Endothelial cell of umbilical vein (primary cell): Measurements from ENCODE around the gene BHMT. TPM values are rescaled to one million over a fixed set of nuclear protein-coding genes. Genes with fewer than 3 reads are reported as not detected.

ENCODE experiments used
- BruUV-seq: library from RNA; stranded (reverse); fragments of 400-500 nt; replicated peaks from 2 replicates; lab custom pipeline; 2021; lab: Mats Ljungman, UMichigan
- CTCF ChIA-PET: fragments of 300-600, 350-600 bp; sonication (Branson Sonifier 250); formaldehyde crosslinking; loops from one replicate; lab custom pipeline; 2021; ENCODE audit warnings: antibody characterized with exemption, inconsistent platforms; lab: Charles Lee
- POLR2A ChIA-PET: fragments of 300-600, 350-600 bp; sonication (Branson Sonifier 250); formaldehyde crosslinking; loops from one replicate; lab custom pipeline; 2021; ENCODE audit warnings: antibody characterized with exemption, inconsistent platforms; lab: Charles Lee
- DNase-seq: peaks from one replicate; pipeline ENCODE4 v3.0.0-alpha.2; 2011; ENCODE audit warnings: low read depth, low spot score
- FAIRE-seq: peaks from 2 replicates; lab custom pipeline; 2011; peaks lifted over from hg19 to GRCh38; lab: Jason Lieb, UNC
- H2AFZ ChIP-seq: 2 replicates; pipeline ENCODE4 v1.6.0; 2012; ENCODE audit warnings: low read depth, low read length, control low read depth, inconsistent platforms
- H3K27ac ChIP-seq: 2 replicates; pipeline ENCODE4 v1.5.1; 2011; ENCODE audit warnings: low read depth, mild to moderate bottlenecking, control low read depth, low read length, moderate library complexity; ENCODE audit not compliant: insufficient read depth
- H3K27me3 ChIP-seq, 2 experiments: 2 replicates each; pipeline versions ENCODE4 v1.6.0 to v1.6.1; 2011; ENCODE audit warnings: low read length in 2 of 2, mixed read lengths in 1 of 2; ENCODE audit not compliant: control insufficient read depth in 2 of 2, insufficient read depth in 2 of 2
- H3K36me3 ChIP-seq, 2 experiments: 2 replicates in 1 of 2; 3 replicates in 1 of 2; pipeline ENCODE4 v1.5.1; 2011; ENCODE audit warnings: low read length in 2 of 2, mild to moderate bottlenecking in 1 of 2, moderate library complexity in 1 of 2; ENCODE audit not compliant: control insufficient read depth in 2 of 2, insufficient read depth in 2 of 2; ENCODE audit errors: extremely low read depth in 1 of 2
- H3K4me1 ChIP-seq: 3 replicates; pipeline ENCODE4 v1.5.1; 2011; ENCODE audit warnings: mild to moderate bottlenecking, low read length; ENCODE audit not compliant: control insufficient read depth, insufficient read depth; ENCODE audit errors: extremely low read depth
- H3K4me2 ChIP-seq: 2 replicates; pipeline ENCODE4 v1.6.1; 2011; ENCODE audit warnings: low read length, control low read depth, mixed read lengths; ENCODE audit not compliant: insufficient read depth
- H3K4me3 ChIP-seq, 3 experiments: fragments of 200-600 bp in 1 of 3; sonication (generic), shearing (Covaris generic) in 1 of 3; replicated peaks in 1 of 3; 2 replicates each; pipeline ENCODE4 v1.5.1; 2011 to 2016; ENCODE audit warnings: control low read depth in 3 of 3, low read length in 3 of 3, mild to moderate bottlenecking in 2 of 3, inconsistent platforms in 1 of 3, low read depth in 1 of 3, moderate library complexity in 1 of 3; ENCODE audit not compliant: insufficient read depth in 1 of 3
- H3K79me2 ChIP-seq: 2 replicates; pipeline ENCODE4 v1.6.0; 2012; ENCODE audit warnings: low read length, inconsistent platforms; ENCODE audit not compliant: control insufficient read depth, insufficient read depth
- H3K9ac ChIP-seq: replicated peaks from 2 replicates; pipeline ENCODE3; 2011; ENCODE audit warnings: low read length, control low read depth; ENCODE audit not compliant: insufficient read depth; ENCODE audit errors: extremely low read depth
- H3K9me1 ChIP-seq: replicated peaks from 3 replicates; pipeline ENCODE4 v1.6.0; 2011; ENCODE audit warnings: mild to moderate bottlenecking, low read length; ENCODE audit not compliant: control insufficient read depth, insufficient read depth; ENCODE audit errors: extremely low read depth
- H3K9me3 ChIP-seq: replicated peaks from 2 replicates; pipeline ENCODE4 v1.5.1; 2012; ENCODE audit warnings: low read length, inconsistent platforms; ENCODE audit not compliant: control insufficient read depth, insufficient read depth
- H4K20me1 ChIP-seq: replicated peaks from 2 replicates; pipeline ENCODE3; 2011; ENCODE audit warnings: mild to moderate bottlenecking, low read length; ENCODE audit not compliant: control insufficient read depth, insufficient read depth; ENCODE audit errors: extremely low read depth
- EZH2 ChIP-seq: IDR thresholded peaks from 2 replicates; pipeline ENCODE4 v1.6.1; 2012; ENCODE audit warnings: borderline replicate concordance, low read depth, mild to moderate bottlenecking, moderate library complexity, low read length, inconsistent platforms; ENCODE audit not compliant: severe bottlenecking
- FOS ChIP-seq: IDR thresholded peaks from 2 replicates; pipeline ENCODE4 v1.6.1; 2011; ENCODE audit warnings: mild to moderate bottlenecking, low read length, moderate library complexity, borderline replicate concordance; ENCODE audit not compliant: insufficient read depth
- GATA2 ChIP-seq: IDR thresholded peaks from 2 replicates; pipeline ENCODE4 v1.7.0; 2011; ENCODE audit warnings: low read depth, mild to moderate bottlenecking, moderate library complexity, mixed read lengths, low read length; ENCODE audit not compliant: insufficient read length, insufficient read depth
- JUN ChIP-seq: IDR thresholded peaks from 2 replicates; pipeline ENCODE4 v1.6.1; 2011; ENCODE audit warnings: borderline replicate concordance, low read depth; ENCODE audit not compliant: insufficient read length, insufficient read depth
- MYC ChIP-seq: IDR thresholded peaks from one replicate; pipeline ENCODE4 v1.6.1; 2011; ENCODE audit warnings: mild to moderate bottlenecking, low read depth, low read length
- POLR2A ChIP-seq: IDR thresholded peaks from 2 replicates; pipeline ENCODE4 v1.6.1; 2012; ENCODE audit warnings: low read depth, mild to moderate bottlenecking, control low read depth, low read length
- POLR2AphosphoS5 ChIP-seq: IDR thresholded peaks from 2 replicates; pipeline ENCODE4 v1.6.1; 2012; ENCODE audit warnings: low read depth, mild to moderate bottlenecking, control low read depth, low read length, moderate library complexity; ENCODE audit not compliant: insufficient read depth
- dilution Hi-C: fragments of 300-500 bp; cut with MboI; formaldehyde crosslinking; loops from one replicate; pipeline ENCODE4 v1.15.0; 2019; ENCODE audit warnings: low sequenced_read_pairs; ENCODE audit not compliant: extremely low pct_ligation_motif_present
- intact Hi-C: fragments of 100-400 bp; cut with micrococcal nuclease; formaldehyde crosslinking; loops from one replicate; pipeline ENCODE4 v1.10.0; 2022
- polyA plus RNA-seq, 4 experiments: library from polyadenylated mRNA; depleted of rRNA in 3 of 4; stranded (reverse) in 3 of 4; unstranded in 1 of 4; fragments of >200 nt; gene quantifications; 2 replicates each; pipeline versions ENCODE4 v1.2.1 to v1.2.3, GENCODE V29; 2011 to 2012; ENCODE audit warnings: missing spikeins in 1 of 4
- total RNA-seq: library from RNA; stranded (reverse); gene quantifications from 2 replicates; pipeline ENCODE4 v1.2.3, GENCODE V29; 2021
- TF ChIP-seq, protein P1 (sequence below): IDR thresholded peaks from 2 replicates; pipeline ENCODE4 v1.6.1; 2011; ENCODE audit not compliant: insufficient read depth, insufficient read length
- TF ChIP-seq, protein P2 (sequence below), 2 donors: IDR thresholded peaks; 1 replicate in 1 of 2; 2 replicates in 1 of 2; pipeline ENCODE4 v1.5.1; 2011; ENCODE audit warnings: low read length in 2 of 2, mild to moderate bottlenecking in 2 of 2, moderate library complexity in 2 of 2, control low read depth in 1 of 2, inconsistent platforms in 1 of 2, low read depth in 1 of 2; ENCODE audit not compliant: insufficient read depth in 1 of 2; ENCODE audit errors: extremely low read depth in 1 of 2

The BHMT gene
- total and polyA plus RNA-seq, 2 donors (not counting 3 experiments of a cell fraction or from before 2014, with no cell fraction given), result not detected

DNA sequence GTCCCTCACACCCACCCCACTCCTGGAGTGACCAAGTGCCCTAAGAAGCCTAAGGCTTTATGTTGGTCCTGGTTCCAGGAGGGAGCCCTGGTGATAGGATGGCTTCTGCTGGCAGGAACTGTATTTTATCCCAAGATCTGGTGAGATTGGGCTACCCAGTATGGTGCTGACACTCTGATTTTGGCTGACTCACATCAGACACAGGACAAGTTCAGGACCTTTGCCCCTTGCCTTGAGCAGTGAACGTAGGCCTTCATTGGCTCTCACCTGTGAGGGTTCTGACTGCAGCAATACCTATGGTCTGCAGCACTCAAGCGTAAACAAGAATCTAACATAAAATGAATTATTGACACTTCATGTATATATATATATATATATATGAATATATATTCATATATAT, 25.0 kb downstream of the BHMT start:
- Histone ChIP-seq H3K4me1 (peaks cover 11% of the 10 kb centered on the region), H3K4me2 (no peak overlapping the region), H2AFZ (no peak overlapping the region), H3K9me1 (no peaks in the 10 kb centered on the region), H3K79me2 (no peaks in the 10 kb centered on the region), H3K36me3 (no peaks in the 10 kb centered on the region), H3K9me3 (no peaks in the 10 kb centered on the region), H4K20me1 (no peaks in the 10 kb centered on the region), H3K27me3 (peaks cover under 1 to 2% of the 10 kb centered on the region in 2 experiments), H3K4me3 (no peak overlapping the region), H3K27ac (no peak overlapping the region), H3K9ac (no peak overlapping the region)
- no peak for DNase-seq
- dilution Hi-C loops (no loop called here), intact Hi-C loops (no loop called here)
- ChIA-PET CTCF (interaction anchor here (8.8 kb wide), 1 partner anchor 112 kb away, joined by 726 read pairs; no protein-coding TSS in a partner anchor), POLR2A (no interaction called here)
- TF ChIP-seq, protein P1, sequence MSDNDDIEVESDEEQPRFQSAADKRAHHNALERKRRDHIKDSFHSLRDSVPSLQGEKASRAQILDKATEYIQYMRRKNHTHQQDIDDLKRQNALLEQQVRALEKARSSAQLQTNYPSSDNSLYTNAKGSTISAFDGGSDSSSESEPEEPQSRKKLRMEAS, result no peak
- TF ChIP-seq POLR2AphosphoS5, result no peak
- TF ChIP-seq, protein P2, sequence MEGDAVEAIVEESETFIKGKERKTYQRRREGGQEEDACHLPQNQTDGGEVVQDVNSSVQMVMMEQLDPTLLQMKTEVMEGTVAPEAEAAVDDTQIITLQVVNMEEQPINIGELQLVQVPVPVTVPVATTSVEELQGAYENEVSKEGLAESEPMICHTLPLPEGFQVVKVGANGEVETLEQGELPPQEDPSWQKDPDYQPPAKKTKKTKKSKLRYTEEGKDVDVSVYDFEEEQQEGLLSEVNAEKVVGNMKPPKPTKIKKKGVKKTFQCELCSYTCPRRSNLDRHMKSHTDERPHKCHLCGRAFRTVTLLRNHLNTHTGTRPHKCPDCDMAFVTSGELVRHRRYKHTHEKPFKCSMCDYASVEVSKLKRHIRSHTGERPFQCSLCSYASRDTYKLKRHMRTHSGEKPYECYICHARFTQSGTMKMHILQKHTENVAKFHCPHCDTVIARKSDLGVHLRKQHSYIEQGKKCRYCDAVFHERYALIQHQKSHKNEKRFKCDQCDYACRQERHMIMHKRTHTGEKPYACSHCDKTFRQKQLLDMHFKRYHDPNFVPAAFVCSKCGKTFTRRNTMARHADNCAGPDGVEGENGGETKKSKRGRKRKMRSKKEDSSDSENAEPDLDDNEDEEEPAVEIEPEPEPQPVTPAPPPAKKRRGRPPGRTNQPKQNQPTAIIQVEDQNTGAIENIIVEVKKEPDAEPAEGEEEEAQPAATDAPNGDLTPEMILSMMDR (IDR thresholded peaks at IDR 0.05; ENCODE audit: extremely low read depth in 1 of 2, insufficient read depth in 1 of 2, low read depth in 1 of 2, low read length in 2 of 2), result no peak
- TF ChIP-seq JUN, result no peak
- no peak for TF ChIP-seq GATA2
- TF ChIP-seq EZH2, result no peak
- TF ChIP-seq FOS, result no peak
- TF ChIP-seq POLR2A, result no peak
- no peak for TF ChIP-seq MYC
- no TSS peak for BruUV-seq
- no peak for FAIRE-seq
